GM18870 (cell line): Measurements from ENCODE around the gene TBC1D13.
"Not testable (repeated sequence)": the region's sequence is repeated elsewhere in the genome, so short reads cannot be mapped to it uniquely, and the experiment has no call there.

ENCODE experiments used
- ATAC-seq: cut with Tn5 transposase; IDR thresholded peaks from one replicate; pipeline ENCODE4 v1.9.1; 2021; ENCODE audit warnings: moderate library complexity; ENCODE audit not compliant: unreplicated experiment

Gene TBC1D13, protein sequence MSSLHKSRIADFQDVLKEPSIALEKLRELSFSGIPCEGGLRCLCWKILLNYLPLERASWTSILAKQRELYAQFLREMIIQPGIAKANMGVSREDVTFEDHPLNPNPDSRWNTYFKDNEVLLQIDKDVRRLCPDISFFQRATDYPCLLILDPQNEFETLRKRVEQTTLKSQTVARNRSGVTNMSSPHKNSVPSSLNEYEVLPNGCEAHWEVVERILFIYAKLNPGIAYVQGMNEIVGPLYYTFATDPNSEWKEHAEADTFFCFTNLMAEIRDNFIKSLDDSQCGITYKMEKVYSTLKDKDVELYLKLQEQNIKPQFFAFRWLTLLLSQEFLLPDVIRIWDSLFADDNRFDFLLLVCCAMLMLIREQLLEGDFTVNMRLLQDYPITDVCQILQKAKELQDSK

GRCh38 chr9:128786681-128787601, at the start of gene TBC1D13:
Gene TBC1D13, plus strand, starts transcription at chr9:128787253. Its CDS starts 101 bp downstream, at chr9:128787354.
- ATAC-seq, result peak; percentile 66

DNA sequence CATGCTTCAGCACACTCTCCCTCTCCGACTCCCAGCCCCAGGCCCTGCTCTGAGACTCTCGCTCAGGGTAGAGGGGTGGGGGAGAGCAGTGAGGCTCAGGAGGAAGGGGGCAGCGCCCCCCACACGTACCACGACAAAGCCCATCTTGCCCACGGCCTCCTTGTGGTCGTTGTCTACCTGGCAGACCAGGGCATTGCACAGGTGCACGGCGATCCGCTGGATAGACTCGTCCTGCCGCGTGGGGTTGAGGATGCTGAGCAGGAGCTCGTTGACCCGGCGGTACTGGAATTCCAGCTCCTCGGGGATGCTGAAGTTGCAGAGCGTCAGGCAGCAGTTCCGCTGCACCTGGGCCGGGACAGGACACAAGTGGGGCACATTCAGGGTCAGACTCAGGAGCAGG, 44.7 kb upstream of the TBC1D13 start:
- no peak for ATAC-seq

DNA sequence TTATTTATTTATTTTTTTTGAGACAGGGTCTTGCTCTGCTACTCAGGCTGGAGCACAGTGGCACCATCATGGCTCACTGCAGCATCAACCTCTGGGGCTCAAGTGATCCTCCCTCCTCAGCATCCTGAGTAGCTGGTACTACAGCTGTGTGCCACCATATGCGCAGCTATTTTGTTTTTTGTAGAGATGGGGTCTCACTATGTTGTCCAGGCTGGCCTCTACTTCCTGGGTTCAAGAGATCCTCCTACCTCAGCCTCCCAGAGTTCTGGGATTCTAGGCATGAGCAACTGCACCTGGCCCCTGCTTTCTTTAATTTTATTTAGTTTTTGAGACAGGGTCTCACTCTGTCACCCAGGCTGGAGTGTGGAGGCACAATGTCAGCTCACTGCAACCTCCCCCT, 43.6 kb upstream of the TBC1D13 start:
- ATAC-seq, result no peak

GRCh38 chr9:128747241-128747640, 39.8 kb upstream of the TBC1D13 start:
- no peak for ATAC-seq

- ATAC-seq, result no peak
These were observed 36.0 kb upstream of the TBC1D13 start for GRCh38 chr9:128750926-128751595.

DNA sequence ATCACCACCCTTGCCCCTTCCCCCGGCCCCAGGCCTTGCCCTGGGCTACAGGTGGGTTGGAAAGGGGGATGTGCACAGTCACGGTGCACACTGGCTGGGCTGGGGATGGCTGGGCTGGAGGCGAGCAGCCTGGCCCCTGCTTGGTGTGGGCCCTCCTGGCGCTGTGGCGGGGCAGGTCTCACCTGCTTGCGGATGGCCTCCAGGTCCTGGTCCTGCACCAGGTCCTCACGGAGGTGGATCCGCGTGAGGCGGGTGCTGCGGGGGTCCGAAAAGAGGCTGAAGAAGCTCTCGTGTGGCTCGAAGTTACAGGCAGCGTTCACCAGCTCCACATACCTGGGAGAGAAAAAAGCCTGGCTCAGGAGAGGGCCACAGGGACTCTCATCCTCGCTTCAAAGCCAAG, 33.4 kb upstream of the TBC1D13 start:
- ATAC-seq, result no peak

GRCh38 chr9:128757602-128758001, 29.5 kb upstream of the TBC1D13 start:
- ATAC-seq, result no peak

DNA sequence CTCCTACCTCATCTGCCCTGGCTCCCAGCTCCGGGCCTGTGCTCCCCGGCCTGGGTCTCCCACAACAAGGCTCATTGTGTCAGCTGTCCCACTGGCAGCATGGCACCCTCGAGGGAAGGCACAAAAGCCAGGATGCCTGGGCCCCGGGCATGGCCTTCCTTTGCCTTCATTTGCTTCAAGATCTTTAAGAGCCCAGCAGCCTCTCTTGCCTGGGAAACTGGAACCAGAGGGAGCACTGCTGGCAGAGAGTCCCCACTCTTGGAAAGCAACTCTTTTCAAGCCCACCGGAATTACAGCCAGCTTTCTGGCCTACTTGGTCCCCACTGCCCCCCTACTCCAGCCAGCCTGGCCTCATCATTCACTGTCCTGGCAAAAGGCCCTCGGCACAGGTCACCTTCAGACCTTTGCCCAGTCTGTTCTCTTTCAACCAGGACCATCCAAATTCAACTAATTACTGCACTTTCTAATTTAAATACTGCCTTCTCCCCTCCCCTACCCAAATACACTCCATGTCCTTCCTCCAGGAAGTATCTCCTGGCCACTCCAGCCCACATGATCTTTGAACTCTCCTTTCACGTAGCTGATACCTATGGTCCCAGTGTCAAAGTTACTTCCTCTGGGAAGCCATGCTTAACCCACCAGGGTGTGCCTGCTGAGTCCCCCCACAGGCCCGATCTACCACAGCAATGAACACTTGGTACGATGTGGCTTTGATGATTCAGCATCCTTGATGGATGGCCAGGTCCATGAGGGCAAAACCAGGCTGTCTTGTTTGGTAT, 24.2 kb upstream of the TBC1D13 start:
- no peak for ATAC-seq

DNA sequence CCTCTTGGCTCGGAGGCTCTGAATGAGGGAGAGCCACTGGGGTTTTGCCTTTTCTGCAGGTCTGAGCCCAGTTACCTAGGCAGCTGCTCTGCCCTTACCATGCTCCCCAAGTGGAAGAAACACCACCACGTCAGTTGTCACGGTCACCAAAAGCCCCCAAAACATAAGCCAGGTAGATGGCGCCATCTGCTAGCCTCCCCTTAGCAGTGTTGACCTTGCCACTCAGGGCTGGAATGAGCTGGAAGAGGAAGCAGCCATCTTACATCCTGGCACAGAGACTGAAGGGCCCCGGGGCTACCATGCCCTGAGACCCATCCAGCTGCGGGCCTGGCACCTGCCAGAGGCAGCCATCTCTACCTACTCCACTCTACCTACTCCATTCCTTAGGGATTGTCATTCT, 22.7 kb upstream of the TBC1D13 start:
- no peak for ATAC-seq

- no peak for ATAC-seq
These were observed 21.6 kb upstream of the TBC1D13 start for GRCh38 chr9:128765499-128765898.

- no peak for ATAC-seq
These were observed 18.4 kb upstream of the TBC1D13 start for GRCh38 chr9:128768606-128769005.

DNA sequence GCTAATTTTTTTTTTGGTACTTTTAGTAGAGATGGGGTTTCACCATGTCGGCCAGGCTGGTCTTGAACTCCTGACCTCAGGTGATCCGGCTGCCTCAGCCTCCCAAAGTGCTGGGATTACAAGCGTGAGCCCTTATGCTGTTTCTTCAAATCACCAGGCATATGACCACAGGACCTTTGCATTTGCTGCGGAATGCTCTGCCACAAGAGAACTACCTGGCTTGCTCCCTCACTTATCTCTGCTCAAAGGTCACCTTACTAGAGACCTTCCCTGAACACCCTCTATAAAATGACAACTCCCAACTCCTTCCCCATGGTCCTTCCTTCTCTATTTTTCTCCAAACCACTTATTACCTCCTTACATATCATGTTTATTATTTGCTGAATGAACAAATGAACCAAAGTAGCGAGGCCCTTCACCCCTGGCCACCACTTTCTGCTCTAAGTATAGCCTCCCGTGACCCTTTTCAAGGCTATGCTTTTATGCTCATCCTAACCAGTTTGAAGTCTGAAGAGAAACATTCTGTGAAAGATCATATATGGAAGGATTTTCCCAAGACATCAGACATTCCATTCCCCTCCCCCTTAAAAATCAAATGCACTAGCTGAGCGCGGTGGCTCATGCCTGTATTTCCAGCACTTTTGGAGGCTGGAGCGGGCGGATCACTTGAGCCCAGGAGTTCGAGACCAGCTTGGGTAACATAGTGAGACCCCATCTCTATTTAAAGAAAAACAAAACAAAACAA, 16.6 kb upstream of the TBC1D13 start:
- ATAC-seq, result no peak

GRCh38 chr9:128771094-128771721, 15.8 kb upstream of the TBC1D13 start:
- ATAC-seq, result no peak

DNA sequence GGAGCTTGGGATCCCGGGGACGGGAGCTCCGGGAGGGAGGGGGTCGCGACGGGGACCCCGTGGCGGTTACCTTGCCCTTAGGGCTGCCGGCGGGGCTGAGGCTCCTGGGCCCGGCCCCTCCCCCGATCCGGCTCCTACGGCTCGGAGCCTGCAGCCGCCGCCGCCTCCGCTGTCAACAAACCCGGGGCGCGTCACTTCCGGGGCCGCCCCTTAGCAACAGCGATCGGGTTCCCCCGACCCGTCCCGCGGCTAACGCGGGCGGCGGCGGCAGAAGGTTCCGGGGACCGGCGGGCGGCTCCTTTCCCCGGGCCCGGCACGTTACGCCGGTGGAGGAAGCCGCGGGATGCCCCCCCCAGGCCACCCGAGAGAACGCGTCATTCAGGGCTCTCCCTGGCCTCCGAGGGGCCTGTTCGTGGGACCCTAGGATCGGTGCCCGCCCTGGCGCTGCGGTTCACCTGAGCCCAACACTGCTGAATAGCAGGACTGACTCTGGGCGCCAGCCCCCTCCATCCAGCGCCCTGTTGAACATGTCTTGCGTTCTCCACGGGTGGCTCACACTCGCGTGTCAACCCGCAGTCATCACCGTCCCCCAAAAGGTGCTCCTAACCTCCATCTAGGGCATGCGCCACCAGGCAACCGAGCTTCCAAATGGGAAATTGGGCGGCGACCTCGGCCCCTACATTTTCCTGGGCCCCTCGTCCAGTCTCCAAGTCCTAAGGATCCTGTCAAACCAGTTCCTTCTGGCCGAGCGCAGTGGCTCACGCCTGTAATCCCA, 15.1 kb upstream of the TBC1D13 start, which contains the start of gene ZER1:
Gene ZER1, minus strand, starts transcription at position 183 of the 775 bp plus-strand sequence. CDS start 16,362 bp downstream, outside the sequence.
- ATAC-seq, result no peak

DNA sequence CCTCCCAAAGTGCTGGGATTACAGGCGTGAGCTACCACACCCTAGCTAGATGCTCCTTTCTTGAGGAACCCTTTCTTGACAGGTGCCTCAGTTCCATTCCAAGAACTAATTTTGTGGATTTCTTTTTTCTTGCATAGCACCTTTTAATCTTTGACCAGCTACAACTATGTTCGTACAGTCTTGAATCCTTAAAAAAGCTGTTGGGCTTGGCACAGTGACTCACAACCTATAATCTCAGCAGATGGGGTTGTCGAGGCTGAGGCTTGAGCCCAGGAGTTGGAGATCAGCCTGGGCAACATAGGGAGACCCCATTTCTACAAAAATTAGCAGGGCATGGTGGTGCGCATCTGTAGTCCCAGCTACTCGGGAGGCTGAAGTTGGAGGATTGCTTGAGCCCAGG, 14.0 kb upstream of the TBC1D13 start:
- no peak for ATAC-seq

GRCh38 chr9:128774804-128775203, 12.2 kb upstream of the TBC1D13 start:
- no peak for ATAC-seq

GRCh38 chr9:128780093-128780492, 7.0 kb upstream of the TBC1D13 start:
- ATAC-seq, result not testable (repeated sequence)
